Measurements from ENCODE around the gene PLEKHM2.

Gene PLEKHM2

DNA sequence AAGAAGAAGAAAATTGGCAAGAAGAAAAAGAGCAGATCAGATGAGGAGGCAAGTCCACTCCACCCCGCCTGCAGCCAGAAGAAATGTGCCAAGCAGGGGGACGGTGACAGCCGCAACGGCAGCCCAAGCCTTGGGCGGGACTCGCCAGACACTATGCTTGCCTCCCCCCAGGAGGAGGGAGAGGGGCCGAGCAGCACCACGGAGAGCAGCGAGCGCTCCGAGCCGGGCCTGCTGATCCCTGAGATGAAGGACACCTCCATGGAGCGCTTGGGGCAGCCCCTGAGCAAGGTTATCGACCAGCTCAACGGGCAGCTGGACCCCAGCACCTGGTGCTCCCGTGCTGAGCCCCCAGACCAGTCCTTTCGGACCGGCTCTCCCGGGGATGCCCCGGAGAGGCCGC, 42.9 kb downstream of the PLEKHM2 start:
- DNase-seq, result no peak

GRCh38 chr1:15727424-15727823, 43.3 kb downstream of the PLEKHM2 start:
- no peak for DNase-seq

DNA sequence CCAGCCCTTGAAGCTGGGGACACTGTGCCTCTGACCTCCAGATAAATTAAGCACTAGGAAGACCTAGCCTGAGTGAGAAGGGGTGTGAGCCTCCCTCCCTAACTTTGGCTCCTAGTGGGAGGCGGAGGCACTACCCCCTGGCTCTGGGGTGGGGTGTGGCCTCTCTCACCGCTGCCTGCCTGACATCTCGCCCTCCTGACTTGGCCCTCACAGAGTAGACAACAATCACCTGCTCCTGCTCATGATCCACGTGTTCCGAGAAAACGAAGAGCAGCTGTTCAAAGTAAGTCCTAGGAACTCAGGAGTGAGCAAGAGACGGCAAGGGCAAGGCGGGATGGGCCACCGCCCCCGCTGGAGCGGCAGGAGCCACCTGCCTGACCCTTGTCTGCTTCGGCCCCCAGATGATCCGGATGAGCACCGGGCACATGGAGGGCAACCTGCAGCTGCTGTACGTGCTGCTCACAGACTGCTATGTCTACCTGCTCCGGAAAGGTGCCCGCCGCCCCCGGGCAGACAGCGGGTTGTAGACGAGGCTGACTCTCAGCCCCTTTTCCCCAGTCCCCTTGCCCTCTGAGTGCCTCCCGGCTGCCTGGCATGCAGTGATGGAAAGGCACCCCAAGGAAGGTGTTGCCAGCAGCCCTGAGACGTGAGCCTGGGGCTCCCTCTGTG, 43.9 kb downstream of the PLEKHM2 start:
- DNase-seq, result no peak

DNA sequence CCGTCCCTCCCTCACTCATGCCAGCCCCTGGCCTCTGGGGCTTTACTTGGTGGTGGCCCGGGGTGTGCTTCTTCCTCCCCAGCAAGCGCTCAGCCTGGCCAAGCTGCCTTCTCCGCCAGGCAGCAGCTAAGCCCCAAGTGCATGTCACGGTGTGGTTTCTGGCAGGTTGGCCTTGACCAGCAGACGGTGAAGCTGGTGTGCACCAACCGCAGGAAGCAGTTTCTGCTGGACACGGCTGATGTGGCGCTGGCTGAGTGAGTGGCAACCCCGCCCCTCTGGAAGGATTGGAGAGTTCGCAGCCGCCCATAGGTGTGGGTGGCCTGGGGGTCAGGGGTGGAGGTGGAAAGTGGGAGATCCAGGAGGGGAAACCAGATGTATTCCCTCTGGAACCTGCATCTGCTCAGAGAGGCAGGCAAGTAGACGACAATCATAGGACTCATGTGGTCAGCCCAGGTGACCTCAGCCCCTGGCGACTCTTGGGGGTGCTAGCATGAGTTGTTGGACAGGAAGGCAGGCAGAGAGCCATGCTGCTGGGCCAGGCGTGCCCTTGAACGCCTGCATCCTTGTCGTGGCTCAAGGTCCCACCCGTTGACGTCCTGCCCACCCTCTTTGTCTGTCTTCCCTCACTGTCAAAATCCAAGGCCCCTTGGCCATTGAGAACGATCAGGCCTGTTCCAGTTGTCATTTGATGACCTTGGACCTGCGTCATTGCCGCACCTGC, 45.0 kb downstream of the PLEKHM2 start:
- no peak for DNase-seq

GRCh38 chr1:15730423-15730822, 46.3 kb downstream of the PLEKHM2 start:
- DNase-seq, result no peak

GRCh38 chr1:15730936-15731335, 46.8 kb downstream of the PLEKHM2 start:
- DNase-seq, result no peak

GRCh38 chr1:15731735-15732685, 47.9 kb downstream of the PLEKHM2 start:
- DNase-seq, result no peak

DNA sequence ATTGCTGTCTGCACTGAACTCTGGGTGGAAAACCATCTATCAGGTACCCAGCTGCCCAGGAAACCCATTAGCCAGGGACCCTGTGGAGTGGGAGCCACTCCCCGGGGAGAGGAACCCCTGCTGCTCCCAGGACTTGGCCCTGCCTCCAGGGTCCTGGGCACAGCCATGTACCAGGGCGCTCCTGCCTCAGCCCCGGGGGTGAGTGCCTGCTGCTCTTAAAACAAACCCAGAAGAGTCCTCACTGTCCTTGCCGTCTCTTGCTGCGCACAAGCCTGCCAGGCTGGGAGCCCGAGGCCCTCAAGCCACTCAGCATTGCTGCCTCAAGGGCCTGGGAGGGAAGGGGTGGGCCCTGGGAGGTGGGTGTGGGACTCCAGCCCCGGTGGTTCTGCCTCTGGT, 48.6 kb downstream of the PLEKHM2 start:
- no peak for DNase-seq

DNA sequence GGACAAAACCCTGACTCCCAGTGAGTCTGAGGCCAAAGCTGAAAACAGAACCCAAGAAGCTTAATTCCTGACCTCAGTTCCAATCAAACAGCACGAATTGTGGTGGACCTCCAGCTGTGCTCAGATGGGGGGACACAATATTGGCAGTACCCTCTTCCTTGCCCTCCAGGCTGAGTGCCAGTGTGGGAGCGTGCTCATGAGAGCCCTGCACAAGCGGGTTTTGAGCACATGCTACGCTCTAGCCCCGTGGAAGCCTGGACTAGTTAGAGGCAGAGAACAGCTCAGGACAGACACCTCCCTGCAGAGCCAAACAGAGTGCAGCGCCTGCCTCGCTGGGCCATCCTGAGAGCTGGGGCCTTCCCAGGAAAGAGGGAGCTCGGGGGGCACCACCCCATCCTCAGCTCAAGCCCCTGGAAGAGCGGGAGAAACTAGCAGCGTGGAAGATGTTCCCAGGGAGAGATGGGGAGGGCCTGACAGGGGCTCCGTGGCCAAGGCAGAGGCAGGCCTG, 49.2 kb downstream of the PLEKHM2 start:
- no peak for DNase-seq

DNA sequence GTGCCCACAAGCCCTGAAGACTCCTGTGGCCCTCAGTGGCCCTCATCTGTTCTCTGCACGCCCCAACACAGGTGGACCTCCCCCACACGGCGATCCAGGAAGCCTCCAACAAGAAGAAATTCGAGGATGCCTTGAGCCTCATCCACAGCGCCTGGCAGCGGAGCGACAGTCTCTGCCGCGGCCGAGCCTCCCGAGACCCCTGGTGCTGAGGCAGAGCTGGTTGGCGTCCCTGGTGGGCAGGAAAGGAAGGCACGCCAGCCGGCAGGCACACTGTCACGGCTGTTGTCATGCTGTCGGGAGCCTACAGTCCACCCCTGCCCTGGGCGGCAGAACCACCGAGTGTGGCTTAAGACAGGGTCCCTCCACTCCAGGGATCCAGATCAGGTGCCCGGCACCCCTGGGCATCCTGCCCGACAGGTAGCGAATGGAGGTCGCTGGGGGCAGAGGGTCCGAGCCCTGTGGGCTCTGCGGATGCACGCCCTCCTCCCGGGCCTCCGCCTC, 49.7 kb downstream of the PLEKHM2 start:
- no peak for DNase-seq

- no peak for DNase-seq
These were observed 50.2 kb downstream of the PLEKHM2 start for GRCh38 chr1:15734296-15734695.

DNA sequence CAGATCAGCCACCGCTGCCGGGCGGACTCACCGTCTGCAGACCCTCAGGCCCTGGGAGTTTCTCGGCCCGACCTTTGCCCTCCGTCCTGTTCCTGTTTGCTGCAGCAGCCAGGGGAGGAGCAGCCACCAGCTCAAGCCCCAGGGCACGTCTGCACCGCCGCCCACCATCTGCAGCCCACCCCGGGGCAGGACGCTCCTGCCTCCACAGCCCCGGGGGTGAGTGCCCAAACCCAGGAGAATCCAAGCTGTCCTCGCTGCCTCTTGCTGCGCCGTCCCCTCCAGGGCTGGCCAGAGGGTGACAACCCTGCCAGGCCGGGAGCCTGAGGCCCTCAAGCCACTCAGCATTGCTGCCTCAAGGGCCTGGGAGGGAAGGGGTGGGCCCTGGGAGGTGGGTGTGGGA, 50.8 kb downstream of the PLEKHM2 start:
- no peak for DNase-seq

DNA sequence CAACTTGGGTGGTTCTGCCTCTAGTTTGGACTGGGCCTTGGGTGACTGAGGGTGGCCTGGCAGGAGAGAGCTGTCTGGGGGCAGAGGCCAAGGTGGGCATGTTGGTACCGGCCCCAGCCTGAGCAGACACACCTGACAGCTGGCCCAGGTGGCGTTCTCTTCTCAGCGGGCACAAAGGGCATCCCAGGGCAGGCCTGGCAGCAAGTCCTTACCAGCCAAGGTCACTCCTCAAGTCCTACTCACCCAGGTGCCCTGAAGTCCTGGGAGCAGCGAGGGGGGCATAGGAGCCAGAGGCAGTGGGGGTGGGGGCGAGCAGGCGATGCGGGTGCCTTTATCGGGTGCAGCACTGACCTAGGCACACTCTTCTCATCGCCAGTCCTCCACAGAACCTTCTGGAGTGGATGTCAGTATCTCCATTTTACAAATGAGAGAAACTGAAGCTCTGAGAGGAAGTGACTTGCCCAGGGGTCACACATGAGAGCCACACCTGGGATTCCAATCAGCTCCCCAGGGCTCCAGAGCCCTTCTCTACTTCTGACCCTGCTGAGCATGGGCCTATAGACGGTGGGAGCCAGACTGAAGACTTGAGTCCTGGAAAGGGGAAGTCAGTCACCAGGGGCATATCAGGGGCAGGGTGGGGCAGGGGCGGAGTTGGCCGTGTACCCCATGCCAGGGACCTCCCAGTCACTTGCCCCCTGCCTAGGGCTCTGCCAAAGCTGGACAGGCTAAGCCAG, 51.4 kb downstream of the PLEKHM2 start:
- no peak for DNase-seq

GRCh38 chr1:15736038-15736891, 52.1 kb downstream of the PLEKHM2 start, which contains the start of gene SLC25A34:
Gene SLC25A34 (plus strand): TSS chr1:15736258. CDS start chr1:15736486, 228 bp downstream.
- DNase-seq, result no peak

GRCh38 chr1:15736892-15737261, 52.8 kb downstream of the PLEKHM2 start:
- DNase-seq, result no peak

- DNase-seq, result no peak
These were observed 53.5 kb downstream of the PLEKHM2 start for GRCh38 chr1:15737324-15738319.

DNA sequence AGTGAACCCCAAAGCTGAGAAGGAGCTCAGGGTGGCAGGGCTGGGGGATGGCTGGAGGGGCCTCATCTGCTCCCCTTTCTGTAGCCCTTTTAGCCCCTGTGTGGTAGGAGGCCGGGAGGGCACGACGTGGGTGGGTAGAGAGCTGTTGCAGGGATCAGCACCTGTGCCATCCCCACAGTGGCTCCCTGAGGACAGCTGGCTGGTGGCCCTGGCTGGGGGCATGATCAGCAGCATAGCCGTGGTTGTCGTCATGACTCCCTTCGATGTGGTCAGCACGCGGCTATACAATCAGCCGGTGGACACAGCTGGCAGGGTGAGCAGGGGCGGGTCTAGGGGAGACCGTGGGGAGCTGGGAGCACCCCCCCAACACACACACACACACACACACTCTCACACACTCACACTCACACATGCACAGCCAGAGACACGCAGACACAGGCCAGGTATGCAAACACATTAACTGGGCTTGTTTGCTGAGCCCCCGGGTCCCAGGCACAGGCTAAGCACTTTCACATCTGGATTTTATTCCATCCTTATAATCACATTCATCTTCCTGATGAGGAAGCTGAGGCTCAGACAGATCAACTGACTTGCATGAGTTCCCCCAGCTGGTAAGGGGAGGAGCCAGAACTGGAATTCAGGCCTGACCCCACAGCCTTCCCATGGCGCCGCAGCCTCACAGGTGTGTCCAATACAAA, 54.4 kb downstream of the PLEKHM2 start:
- DNase-seq, result no peak

DNA sequence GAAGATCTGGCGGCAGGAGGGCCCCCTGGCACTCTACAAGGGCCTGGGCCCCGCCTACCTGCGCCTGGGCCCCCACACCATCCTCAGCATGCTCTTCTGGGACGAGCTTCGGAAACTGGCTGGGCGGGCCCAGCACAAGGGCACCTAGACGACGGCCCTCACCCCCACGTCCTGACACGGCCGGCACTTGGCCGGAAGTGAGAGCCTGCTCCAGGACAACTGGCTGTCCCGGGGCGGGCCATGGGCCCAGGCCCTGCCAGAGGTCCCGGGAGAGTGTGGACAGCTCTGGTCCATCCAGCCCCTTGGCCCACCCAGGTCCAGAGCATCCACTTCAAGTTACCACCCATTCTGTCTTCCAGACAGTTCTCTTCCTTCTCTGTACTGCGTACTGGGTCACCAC, 55.1 kb downstream of the PLEKHM2 start:
- no peak for DNase-seq

- DNase-seq, result no peak
These were observed 55.6 kb downstream of the PLEKHM2 start for GRCh38 chr1:15739745-15740144.
